B cell (primary cell): Measurements from ENCODE around the gene PRPSAP1. TPM values are rescaled to one million over a fixed set of nuclear protein-coding genes. Genes with fewer than 3 reads are reported as not detected.

Source experiments
- ATAC-seq: fragments of 200-7000 bp; cut with Tn5 transposase; one replicate; pipeline ENCODE4 v1.10.0; 2021; ENCODE audit warnings: low read depth, mild to moderate bottlenecking, moderate number of reproducible peaks, moderate library complexity
- CTCF ChIA-PET: fragments of 350-600 bp; sonication (Branson Sonifier 250); formaldehyde crosslinking; loops from one replicate; lab custom pipeline; 2021; ENCODE audit warnings: antibody characterized with exemption, inconsistent platforms; lab: Charles Lee
- POLR2A ChIA-PET: fragments of 350-600 bp; sonication (Branson Sonifier 250); formaldehyde crosslinking; loops from one replicate; lab custom pipeline; 2021; ENCODE audit warnings: antibody characterized with exemption; lab: Charles Lee
- DNase-seq: peaks from one replicate; pipeline ENCODE4 v3.0.0; 2013
- H2AFZ ChIP-seq: 2 replicates; pipeline ENCODE4 v1.6.1; 2012; ENCODE audit warnings: mild to moderate bottlenecking, low read depth, low read length; ENCODE audit not compliant: insufficient read depth, poor library complexity, severe bottlenecking
- H3K27ac ChIP-seq, 2 donors: 1 replicate in 1 of 2; 2 replicates in 1 of 2; pipeline ENCODE4 v1.5.1; 2012 to 2013; ENCODE audit warnings: low read length in 2 of 2, mild to moderate bottlenecking in 2 of 2, moderate library complexity in 1 of 2
- H3K27me3 ChIP-seq, 4 experiments: fragments of 200-600 bp in 1 of 4; sonication (generic) in 1 of 4; replicated peaks in 1 of 4; 1 replicate in 2 of 4; 2 replicates in 2 of 4; pipeline versions ENCODE4 v1.6.1 to v1.7.0; 2013 to 2016; ENCODE audit warnings: low read length in 3 of 4, mild to moderate bottlenecking in 2 of 4, mixed read lengths in 1 of 4, moderate library complexity in 1 of 4; ENCODE audit not compliant: insufficient read depth in 4 of 4, control insufficient read depth in 3 of 4; ENCODE audit errors: control extremely low read depth in 1 of 4
- H3K36me3 ChIP-seq, 2 experiments: replicated peaks in 1 of 2; 1 replicate in 1 of 2; 2 replicates in 1 of 2; pipeline versions ENCODE4 v1.6.1 to v1.7.1; 2013; ENCODE audit warnings: low read length in 1 of 2; ENCODE audit not compliant: insufficient read depth in 2 of 2, control insufficient read depth in 1 of 2; ENCODE audit errors: control extremely low read depth in 1 of 2, extremely low read depth in 1 of 2
- H3K4me1 ChIP-seq, 2 donors: fragments of 200-600 bp in 1 of 2; sonication (generic) in 1 of 2; 1 replicate in 1 of 2; 2 replicates in 1 of 2; pipeline versions ENCODE4 v1.5.1 to v1.6.1; 2013 to 2017; ENCODE audit warnings: low read length in 2 of 2; ENCODE audit not compliant: control insufficient read depth in 2 of 2, insufficient read depth in 2 of 2
- H3K4me2 ChIP-seq: replicated peaks from 2 replicates; pipeline ENCODE3; 2012; ENCODE audit warnings: mild to moderate bottlenecking, low read depth, low read length; ENCODE audit not compliant: poor library complexity, severe bottlenecking
- H3K4me3 ChIP-seq, 5 experiments: fragments of 200-600 bp in 1 of 5; sonication (generic) in 1 of 5; 1 replicate in 3 of 5; 2 replicates in 2 of 5; pipeline versions ENCODE4 v1.5.1 to v1.7.0; 2011 to 2016; ENCODE audit warnings: low read length in 4 of 5, mild to moderate bottlenecking in 4 of 5, low read depth in 2 of 5, control low read depth in 1 of 5, moderate library complexity in 1 of 5; ENCODE audit not compliant: insufficient read depth in 1 of 5; ENCODE audit errors: control extremely low read depth in 1 of 5, extremely low read depth in 1 of 5
- H3K79me2 ChIP-seq: fragments of 200-600 bp; sonication (generic); one replicate; pipeline ENCODE4 v1.6.0; 2016; ENCODE audit warnings: low read length; ENCODE audit not compliant: control insufficient read depth, insufficient read depth
- H3K9ac ChIP-seq: fragments of 200-600 bp; sonication (generic); 2 replicates; pipeline ENCODE4 v1.6.1; 2017; ENCODE audit warnings: mild to moderate bottlenecking, low read length, moderate library complexity
- H3K9me3 ChIP-seq, 3 donors: one replicate each; pipeline versions ENCODE4 v1.6.1 to v1.7.1; 2013; ENCODE audit warnings: low read length in 2 of 3; ENCODE audit not compliant: control insufficient read depth in 2 of 3, insufficient read depth in 1 of 3; ENCODE audit errors: control extremely low read depth in 1 of 3
- H4K20me1 ChIP-seq: 2 replicates; pipeline ENCODE4 v1.6.0; 2012; ENCODE audit warnings: mild to moderate bottlenecking, low read length; ENCODE audit not compliant: insufficient read depth, control insufficient read depth, poor library complexity, severe bottlenecking
- H3K27ac Mint-ChIP-seq: one replicate; pipeline ENCODE4 v1.8.0; 2021; ENCODE audit warnings: mixed read lengths
- H3K27me3 Mint-ChIP-seq: one replicate; pipeline ENCODE4 v1.8.0; 2021; ENCODE audit warnings: mixed read lengths
- H3K4me1 Mint-ChIP-seq: one replicate; pipeline ENCODE4 v1.8.0; 2021; ENCODE audit warnings: mixed read lengths
- H3K4me3 Mint-ChIP-seq: one replicate; pipeline ENCODE4 v1.8.0; 2021; ENCODE audit warnings: mixed read lengths
- H3K9me3 Mint-ChIP-seq: one replicate; pipeline ENCODE4 v1.8.0; 2022; ENCODE audit warnings: mixed read lengths; ENCODE audit not compliant: insufficient read depth
- CTCF ChIP-seq: fragments of 200-600 bp; IDR thresholded peaks from one replicate; pipeline ENCODE4 v1.8.0; 2022; ENCODE audit warnings: antibody characterized with exemption, mild to moderate bottlenecking
- EZH2 ChIP-seq: IDR thresholded peaks from 2 replicates; pipeline ENCODE4 v1.6.1; 2012; ENCODE audit warnings: borderline replicate concordance, low read depth, mild to moderate bottlenecking, moderate library complexity, low read length; ENCODE audit not compliant: insufficient read depth, poor library complexity, severe bottlenecking
- WGBS: methylation state at CpG from one replicate; pipeline ENCODE4 v1.1.5; 2013; ENCODE audit warnings: missing lambda C conversion rate; ENCODE audit not compliant: insufficient coverage; 5-methylcytosine and 5-hydroxymethylcytosine counted together
- intact Hi-C: fragments of 100-400 bp; cut with micrococcal nuclease; formaldehyde crosslinking; loops from one replicate; pipeline ENCODE4 v1.10.0; 2022
- polyA plus RNA-seq: library from polyadenylated mRNA; depleted of rRNA; stranded (reverse); fragments of >200 nt; gene quantifications from 2 replicates; pipeline ENCODE4 v1.2.3, GENCODE V29; 2012
- total RNA-seq, 2 donors: library from RNA; stranded (reverse); fragments of 120-200 nt in 1 of 2; gene quantifications; 1 replicate in 1 of 2; 2 replicates in 1 of 2; pipeline versions ENCODE4 v1.2.3 to v1.2.4, GENCODE V29; 2013 to 2022

The PRPSAP1 gene
- total and polyA plus RNA-seq, 2 donors (not counting 1 experiment from before 2014, with no cell fraction given), result 45.5 to 61.4 TPM

DNA sequence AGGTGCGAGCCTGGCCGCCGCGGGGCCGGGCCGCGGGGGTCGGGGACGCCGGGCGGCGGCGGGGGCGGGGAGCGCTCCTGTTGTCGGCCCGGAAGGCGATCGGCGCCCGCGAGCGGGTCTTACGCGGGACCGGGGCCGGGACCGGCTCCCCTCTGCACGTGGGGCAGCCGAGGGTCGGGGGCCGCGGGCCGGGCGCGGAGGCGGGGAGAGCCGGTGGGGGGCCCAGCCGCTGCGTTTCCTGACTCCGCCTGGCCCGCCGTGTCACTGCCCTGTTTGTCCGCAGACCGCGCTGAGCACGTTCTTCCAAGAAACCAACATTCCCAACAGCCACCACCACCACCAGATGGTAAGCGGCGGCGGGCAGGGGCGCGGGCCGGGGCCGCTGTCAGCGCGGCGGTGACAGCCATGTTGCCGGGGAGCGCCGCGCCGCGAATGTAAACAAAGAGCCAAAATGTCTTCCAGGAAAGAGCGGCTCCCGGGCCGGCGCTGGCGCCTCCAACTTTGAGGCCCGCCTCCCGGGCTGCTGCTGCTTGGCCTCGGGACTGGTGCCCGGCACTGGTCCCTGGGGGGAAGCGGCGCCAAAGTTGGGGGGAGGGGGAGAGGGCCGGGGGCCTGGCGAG lies 88.0 kb downstream of the PRPSAP1 start:
- Histone ChIP-seq H3K4me2 (peak overlapping the region; percentile 92), H3K4me1 (peaks cover 76 to 86% of the 10 kb centered on the region in 2 donors), H3K4me3 (peak overlapping the region; percentile 21 to 90 (median 83)), H3K36me3 (peaks cover 2 to 16% of the 10 kb centered on the region in 2 experiments), H3K27me3 (no peaks in the 10 kb centered on the region), H3K27ac (peak overlapping the region; percentile 77 to 94), H4K20me1 (peaks cover 14% of the 10 kb centered on the region), H3K9ac (peak overlapping the region; percentile 90), H3K79me2 (peaks cover 44% of the 10 kb centered on the region), H2AFZ (no peak overlapping the region), H3K9me3 (no peaks in the 10 kb centered on the region)
- intact Hi-C loops, result loop anchor here (2.0 to 10.0 kb wide), 4 partner anchors 361 to 1182 kb away; partner anchors contain the start of genes MRPL38 and SUMO2
- H3K27me3 Mint-ChIP-seq, result no peaks in the 10 kb centered on the region
- peak; percentile 67 for DNase-seq
- H3K27ac Mint-ChIP-seq, result peak overlapping the region; percentile 96
- under 1% methylated on average over 75 of the region's 76 CpGs for WGBS
- peaks cover 70% of the 10 kb centered on the region for H3K4me1 Mint-ChIP-seq
- ChIA-PET CTCF (interaction anchor here (1.2 to 16.7 kb wide), 9 partner anchors 8 to 251 kb away, joined by 3 to 435 read pairs (median 6); no protein-coding TSS in a partner anchor), POLR2A (interaction anchor here (0.9 to 1.0 kb wide), 2 partner anchors 9 to 10 kb away, joined by 4 read pairs; no protein-coding TSS in a partner anchor)
- no peak for ATAC-seq
- H3K4me3 Mint-ChIP-seq, result peak overlapping the region; percentile 94
- H3K9me3 Mint-ChIP-seq, result no peaks in the 10 kb centered on the region
- TF ChIP-seq CTCF (no peak), EZH2 (no peak)
